IMR-90 (cell line): ENCODE measurements around the gene KBTBD4. TPM values are rescaled to one million over a fixed set of nuclear protein-coding genes. Genes with fewer than 3 reads are reported as not detected.
A peak's percentile ranks its signal among the peaks of the same experiment; 100 is the strongest.

Source experiments
- ATAC-seq: fragments of 200-7000 bp; cut with Tn5 transposase; 2 replicates; pipeline ENCODE4 v1.9.1; 2020; ENCODE audit warnings: low read depth, mild to moderate bottlenecking, moderate library complexity
- BruUV-seq: library from RNA; stranded (reverse); fragments of 400-500 nt; replicated peaks from 2 replicates; lab custom pipeline; 2021; lab: Mats Ljungman, UMichigan
- CTCF ChIA-PET: fragments of 300-600 bp; formaldehyde crosslinking; extraction: SDS; loops from one replicate; lab custom pipeline; 2021; ENCODE audit warnings: antibody characterized with exemption; lab: Yijun Ruan, JAX
- POLR2A ChIA-PET: fragments of 300-600 bp; sonication (Branson Sonifier 250); formaldehyde crosslinking; loops from one replicate; lab custom pipeline; 2022; ENCODE audit warnings: antibody characterized with exemption; ENCODE audit not compliant: unreplicated experiment; lab: Charles Lee
- DNase-seq: peaks from one replicate; pipeline ENCODE4 v3.0.0; 2013
- H2AFZ ChIP-seq: replicated peaks from 2 replicates; pipeline ENCODE3; 2013; ENCODE audit warnings: low read length, mild to moderate bottlenecking; ENCODE audit not compliant: poor library complexity
- H2AK5ac ChIP-seq: 2 replicates; pipeline ENCODE4 v1.6.1; 2013; ENCODE audit warnings: low read depth, low read length, inconsistent platforms
- H2AK9ac ChIP-seq: replicated peaks from 2 replicates; pipeline ENCODE3; 2013; ENCODE audit warnings: mild to moderate bottlenecking, low read depth, low read length, moderate library complexity; ENCODE audit not compliant: poor library complexity
- H2BK120ac ChIP-seq: 2 replicates; pipeline ENCODE4 v1.6.1; 2013; ENCODE audit warnings: low read depth, low read length, inconsistent platforms
- H2BK15ac ChIP-seq: 3 replicates; pipeline ENCODE4 v1.6.1; 2013; ENCODE audit warnings: low read depth, low read length, inconsistent platforms
- H2BK20ac ChIP-seq: 2 replicates; pipeline ENCODE4 v1.6.1; 2013; ENCODE audit warnings: low read depth, mild to moderate bottlenecking, inconsistent platforms, low read length, moderate library complexity
- H2BK5ac ChIP-seq: 2 replicates; pipeline ENCODE4 v1.6.1; 2013; ENCODE audit warnings: mild to moderate bottlenecking, low read depth, low read length, inconsistent platforms; ENCODE audit not compliant: poor library complexity, severe bottlenecking
- H3K14ac ChIP-seq: replicated peaks from 2 replicates; pipeline ENCODE4 v1.6.1; 2013; ENCODE audit warnings: low read depth, low read length, inconsistent platforms
- H3K18ac ChIP-seq: 2 replicates; pipeline ENCODE4 v1.6.1; 2013; ENCODE audit warnings: low read depth, low read length, control low read depth
- H3K23ac ChIP-seq: 2 replicates; pipeline ENCODE4 v1.6.1; 2013; ENCODE audit warnings: low read depth, low read length, inconsistent platforms
- H3K27ac ChIP-seq: 2 replicates; pipeline ENCODE4 v1.5.1; 2013; ENCODE audit warnings: mild to moderate bottlenecking, control low read depth, low read length; ENCODE audit not compliant: insufficient read depth
- H3K27me3 ChIP-seq: 2 replicates; pipeline ENCODE4 v1.6.1; 2013; ENCODE audit warnings: low read length; ENCODE audit not compliant: control insufficient read depth, insufficient read depth
- H3K36me3 ChIP-seq: 2 replicates; pipeline ENCODE4 v1.6.1; 2013; ENCODE audit warnings: low read length, mixed read lengths; ENCODE audit not compliant: control insufficient read depth, insufficient read depth
- H3K4ac ChIP-seq: 2 replicates; pipeline ENCODE4 v1.6.1; 2013; ENCODE audit warnings: low read depth, low read length, inconsistent platforms
- H3K4me1 ChIP-seq: 2 replicates; pipeline ENCODE4 v1.6.1; 2013; ENCODE audit warnings: low read length, mixed read lengths; ENCODE audit not compliant: control insufficient read depth, insufficient read depth
- H3K4me2 ChIP-seq: 2 replicates; pipeline ENCODE4 v1.6.1; 2013; ENCODE audit warnings: low read depth, mild to moderate bottlenecking, control low read depth, low read length, moderate library complexity
- H3K4me3 ChIP-seq: 2 replicates; pipeline ENCODE4 v1.5.1; 2013; ENCODE audit warnings: low read depth, mild to moderate bottlenecking, control low read depth, low read length, moderate library complexity; ENCODE audit not compliant: insufficient read depth
- H3K56ac ChIP-seq: 2 replicates; pipeline ENCODE4 v1.6.1; 2013; ENCODE audit warnings: low read length, inconsistent platforms; ENCODE audit not compliant: insufficient read depth; ENCODE audit errors: extremely low read depth
- H3K79me1 ChIP-seq, 2 experiments: 2 replicates each; pipeline ENCODE4 v1.6.1; 2013; ENCODE audit warnings: low read length in 2 of 2, inconsistent platforms in 1 of 2, low read depth in 1 of 2
- H3K9ac ChIP-seq: 2 replicates; pipeline ENCODE4 v1.6.1; 2013; ENCODE audit warnings: low read depth, low read length, control low read depth
- H3K9me1 ChIP-seq: 2 replicates; pipeline ENCODE4 v1.6.1; 2013; ENCODE audit warnings: low read length, inconsistent platforms; ENCODE audit not compliant: insufficient read depth
- H3K9me3 ChIP-seq: 2 replicates; pipeline ENCODE4 v1.6.1; 2013; ENCODE audit warnings: low read length; ENCODE audit not compliant: control insufficient read depth, insufficient read depth
- H4K20me1 ChIP-seq: 2 replicates; pipeline ENCODE4 v1.6.1; 2013; ENCODE audit warnings: low read length, inconsistent platforms; ENCODE audit not compliant: insufficient read depth
- H4K5ac ChIP-seq: 2 replicates; pipeline ENCODE4 v1.6.1; 2013; ENCODE audit warnings: mild to moderate bottlenecking, low read depth, low read length, control low read depth
- H4K8ac ChIP-seq, 2 experiments: 2 replicates each; pipeline ENCODE4 v1.6.1; 2013; ENCODE audit warnings: low read depth in 2 of 2, low read length in 2 of 2, control low read depth in 1 of 2, inconsistent platforms in 1 of 2
- H4K91ac ChIP-seq: 2 replicates; pipeline ENCODE4 v1.6.1; 2013; ENCODE audit warnings: low read depth, low read length, inconsistent platforms; ENCODE audit not compliant: insufficient read depth
- BHLHE40 ChIP-seq: fragments of 150-350 bp; IDR thresholded peaks from 2 replicates; pipeline ENCODE4 v1.6.1; 2016; ENCODE audit warnings: mild to moderate bottlenecking, low read depth, low read length
- CEBPB ChIP-seq: IDR thresholded peaks from 2 replicates; pipeline ENCODE4 v1.6.1; 2012; ENCODE audit warnings: low read depth, low read length, improper control_type of control experiment
- CHD1 ChIP-seq: IDR thresholded peaks from 2 replicates; pipeline ENCODE4 v1.6.1; 2012; ENCODE audit warnings: low read depth, low read length, improper control_type of control experiment
- FOS ChIP-seq: fragments of 150-350 bp; IDR thresholded peaks from 2 replicates; pipeline ENCODE4 v1.6.1; 2016; ENCODE audit warnings: low read depth, low read length
- MAFK ChIP-seq: IDR thresholded peaks from 2 replicates; pipeline ENCODE4 v1.6.1; 2012; ENCODE audit warnings: low read depth, low read length, improper control_type of control experiment
- MXI1 ChIP-seq: IDR thresholded peaks from 2 replicates; pipeline ENCODE4 v1.6.1; 2012; ENCODE audit warnings: low read depth, mild to moderate bottlenecking, low read length, moderate library complexity, borderline replicate concordance
- POLR2A ChIP-seq: IDR thresholded peaks from 2 replicates; pipeline ENCODE4 v1.6.1; 2012; ENCODE audit warnings: mild to moderate bottlenecking, low read depth, low read length
- RAD21 ChIP-seq: IDR thresholded peaks from 2 replicates; pipeline ENCODE4 v1.6.1; 2012; ENCODE audit warnings: low read length, improper control_type of control experiment
- RCOR1 ChIP-seq: IDR thresholded peaks from 2 replicates; pipeline ENCODE4 v1.6.1; 2012; ENCODE audit warnings: mild to moderate bottlenecking, low read length, improper control_type of control experiment; ENCODE audit not compliant: insufficient replicate concordance
- RFX5 ChIP-seq: IDR thresholded peaks from 2 replicates; pipeline ENCODE4 v1.8.0; 2012; ENCODE audit warnings: low read depth, mild to moderate bottlenecking, low read length, moderate library complexity
- WGBS, 2 experiments: methylation state at CpG; one replicate each; pipeline versions ENCODE4 v1.1.5 to v1.1.7; 2013; ENCODE audit warnings: missing lambda C conversion rate in 2 of 2; ENCODE audit not compliant: insufficient read length in 1 of 2; ENCODE audit errors: extremely low coverage in 2 of 2; 5-methylcytosine and 5-hydroxymethylcytosine counted together
- dilution Hi-C: fragments of 300-500 bp; cut with HindIII; formaldehyde crosslinking; loops from one replicate; pipeline ENCODE4 v1.14.3; 2018; ENCODE audit warnings: low sequenced_read_pairs; ENCODE audit not compliant: unreplicated experiment
- in situ Hi-C: fragments of 300-500 bp; cut with MboI; formaldehyde crosslinking; loops from 3 replicates; pipeline ENCODE4 v1.14.3; 2019; ENCODE audit warnings: low sequenced_read_pairs, inconsistent platforms, mixed read lengths
- intact Hi-C: fragments of 100-400 bp; cut with micrococcal nuclease; formaldehyde crosslinking; loops from 2 replicates; pipeline ENCODE4 v1.10.0; 2022
- polyA plus RNA-seq, 3 experiments: library from polyadenylated mRNA; depleted of rRNA; stranded (reverse); fragments of >200 nt; gene quantifications; 2 replicates each; pipeline ENCODE4 v1.2.3, GENCODE V29; 2012; ENCODE audit warnings: low replicate concordance in 1 of 3
- total RNA-seq: library from RNA; depleted of rRNA; stranded (reverse); fragments of >200 nt; gene quantifications from 2 replicates; pipeline ENCODE4 v1.2.3, GENCODE V29; 2012
- TF ChIP-seq, protein P1 (sequence below): conservative IDR thresholded peaks from 2 replicates; pipeline ENCODE4 v1.5.1; 2012; ENCODE audit warnings: mild to moderate bottlenecking, low read depth, low read length, improper control_type of control experiment
- TF ChIP-seq, protein P2 (sequence below): fragments of 150-350 bp; IDR thresholded peaks from 2 replicates; pipeline ENCODE4 v1.6.1; 2017; ENCODE audit warnings: mild to moderate bottlenecking, antibody characterized with exemption, low read length, low read depth

The KBTBD4 gene
- total and polyA plus RNA-seq, 2 of the 4 experiments (the other 2 are of a cell fraction): 14.9 to 41.6 TPM

DNA sequence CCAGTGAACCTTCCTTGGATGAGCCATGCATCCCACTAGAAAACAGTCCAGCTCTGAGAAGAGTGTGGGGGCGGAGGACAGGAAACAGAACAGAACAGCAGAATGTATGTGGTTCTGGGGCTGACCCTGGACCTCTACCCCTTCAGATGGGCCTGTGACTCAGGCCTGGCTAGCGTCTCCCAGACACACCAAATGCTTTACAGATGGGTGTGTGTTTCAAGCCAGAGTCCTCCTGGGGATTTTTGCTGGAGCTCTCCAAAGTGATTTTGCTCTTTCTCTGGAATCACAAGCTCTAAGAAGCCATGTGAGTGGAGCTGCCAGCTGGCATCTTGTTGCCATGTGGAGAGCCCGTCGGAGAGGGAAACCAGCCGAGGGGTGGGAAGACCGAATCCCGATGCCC is 28.6 kb upstream of the KBTBD4 start:
- Histone ChIP-seq H3K4me3 (no peak overlapping the region), H2AFZ (peak overlapping the region; percentile 29), H2BK5ac (no peak overlapping the region), H2BK120ac (no peak overlapping the region), H3K9ac (no peak overlapping the region), H3K56ac (no peak overlapping the region), H3K4ac (0 out of 2 replicates have a peak overlapping the region, but pooled peaks have one; percentile 26), H3K27me3 (no peaks in the 10 kb centered on the region), H2AK9ac (no peak overlapping the region), H3K14ac (peak overlapping the region; percentile 49; the same call in 1 of the 2 replicates), H4K5ac (no peak overlapping the region), H4K20me1 (peaks cover 7% of the 10 kb centered on the region; the same call in 1 of the 2 replicates), H3K4me2 (no peak overlapping the region), H3K23ac (no peak overlapping the region), H3K27ac (no peak overlapping the region), H3K36me3 (peaks cover 4% of the 10 kb centered on the region; the same call in 1 of the 2 replicates), H4K8ac (no peak overlapping the region), H3K9me3 (no peaks in the 10 kb centered on the region), H4K91ac (no peak overlapping the region), H2BK20ac (no peak overlapping the region), H3K9me1 (peaks cover 6% of the 10 kb centered on the region), H3K4me1 (peaks cover 8% of the 10 kb centered on the region), H3K18ac (no peak overlapping the region), H3K79me1 (no peaks in the 10 kb centered on the region), H2AK5ac (no peak overlapping the region), H2BK15ac (no peak overlapping the region)
- TF ChIP-seq RFX5: no peak
- TF ChIP-seq, protein P1, sequence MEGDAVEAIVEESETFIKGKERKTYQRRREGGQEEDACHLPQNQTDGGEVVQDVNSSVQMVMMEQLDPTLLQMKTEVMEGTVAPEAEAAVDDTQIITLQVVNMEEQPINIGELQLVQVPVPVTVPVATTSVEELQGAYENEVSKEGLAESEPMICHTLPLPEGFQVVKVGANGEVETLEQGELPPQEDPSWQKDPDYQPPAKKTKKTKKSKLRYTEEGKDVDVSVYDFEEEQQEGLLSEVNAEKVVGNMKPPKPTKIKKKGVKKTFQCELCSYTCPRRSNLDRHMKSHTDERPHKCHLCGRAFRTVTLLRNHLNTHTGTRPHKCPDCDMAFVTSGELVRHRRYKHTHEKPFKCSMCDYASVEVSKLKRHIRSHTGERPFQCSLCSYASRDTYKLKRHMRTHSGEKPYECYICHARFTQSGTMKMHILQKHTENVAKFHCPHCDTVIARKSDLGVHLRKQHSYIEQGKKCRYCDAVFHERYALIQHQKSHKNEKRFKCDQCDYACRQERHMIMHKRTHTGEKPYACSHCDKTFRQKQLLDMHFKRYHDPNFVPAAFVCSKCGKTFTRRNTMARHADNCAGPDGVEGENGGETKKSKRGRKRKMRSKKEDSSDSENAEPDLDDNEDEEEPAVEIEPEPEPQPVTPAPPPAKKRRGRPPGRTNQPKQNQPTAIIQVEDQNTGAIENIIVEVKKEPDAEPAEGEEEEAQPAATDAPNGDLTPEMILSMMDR: no peak
- peak; percentile 76 for TF ChIP-seq MXI1
- no peak for TF ChIP-seq RCOR1
- TF ChIP-seq MAFK: peak; percentile 40; the same call in 1 of the 2 replicates
- TF ChIP-seq, protein P2, sequence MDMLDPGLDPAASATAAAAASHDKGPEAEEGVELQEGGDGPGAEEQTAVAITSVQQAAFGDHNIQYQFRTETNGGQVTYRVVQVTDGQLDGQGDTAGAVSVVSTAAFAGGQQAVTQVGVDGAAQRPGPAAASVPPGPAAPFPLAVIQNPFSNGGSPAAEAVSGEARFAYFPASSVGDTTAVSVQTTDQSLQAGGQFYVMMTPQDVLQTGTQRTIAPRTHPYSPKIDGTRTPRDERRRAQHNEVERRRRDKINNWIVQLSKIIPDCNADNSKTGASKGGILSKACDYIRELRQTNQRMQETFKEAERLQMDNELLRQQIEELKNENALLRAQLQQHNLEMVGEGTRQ: no peak
- TF ChIP-seq CHD1: no peak
- peak; percentile 68 for TF ChIP-seq FOS
- no peak for TF ChIP-seq CEBPB
- TF ChIP-seq BHLHE40: peak; percentile 29; the same call in 1 of the 2 replicates
- TF ChIP-seq POLR2A: no peak
- peak; percentile 24; the same call in 1 of the 2 replicates for TF ChIP-seq RAD21
- no CpG with 5 or more reads among the region's 7 CpGs for WGBS, 2 experiments
- CTCF ChIA-PET: interaction anchor here (0.5 to 2.7 kb wide), 2 partner anchors 10 to 220 kb away, joined by 3 to 9 read pairs; no protein-coding TSS in a partner anchor
- ATAC-seq (peak; percentile 97), DNase-seq (peak; percentile 96)
- in situ Hi-C loops (no loop called here), intact Hi-C loops (loop anchor here (1.0 kb wide), 1 partner anchor 54 kb away; the partner anchor contains the start of gene CELF1), dilution Hi-C loops (no loop called here)
- POLR2A ChIA-PET: interaction anchor here (0.6 kb wide), 1 partner anchor 54 kb away, joined by 3 read pairs; no protein-coding TSS in a partner anchor
- no TSS peak for BruUV-seq
